GM18867 (cell line): ENCODE data around the gene CD46.
"Not testable (repeated sequence)": the region's sequence is repeated elsewhere in the genome, so short reads cannot be mapped to it uniquely, and the experiment has no call there.

ENCODE experiments used
- ATAC-seq: cut with Tn5 transposase; IDR thresholded peaks from one replicate; pipeline ENCODE4 v1.9.1; 2021; ENCODE audit warnings: mild to moderate bottlenecking, moderate library complexity; ENCODE audit not compliant: unreplicated experiment

CD46 gene

DNA sequence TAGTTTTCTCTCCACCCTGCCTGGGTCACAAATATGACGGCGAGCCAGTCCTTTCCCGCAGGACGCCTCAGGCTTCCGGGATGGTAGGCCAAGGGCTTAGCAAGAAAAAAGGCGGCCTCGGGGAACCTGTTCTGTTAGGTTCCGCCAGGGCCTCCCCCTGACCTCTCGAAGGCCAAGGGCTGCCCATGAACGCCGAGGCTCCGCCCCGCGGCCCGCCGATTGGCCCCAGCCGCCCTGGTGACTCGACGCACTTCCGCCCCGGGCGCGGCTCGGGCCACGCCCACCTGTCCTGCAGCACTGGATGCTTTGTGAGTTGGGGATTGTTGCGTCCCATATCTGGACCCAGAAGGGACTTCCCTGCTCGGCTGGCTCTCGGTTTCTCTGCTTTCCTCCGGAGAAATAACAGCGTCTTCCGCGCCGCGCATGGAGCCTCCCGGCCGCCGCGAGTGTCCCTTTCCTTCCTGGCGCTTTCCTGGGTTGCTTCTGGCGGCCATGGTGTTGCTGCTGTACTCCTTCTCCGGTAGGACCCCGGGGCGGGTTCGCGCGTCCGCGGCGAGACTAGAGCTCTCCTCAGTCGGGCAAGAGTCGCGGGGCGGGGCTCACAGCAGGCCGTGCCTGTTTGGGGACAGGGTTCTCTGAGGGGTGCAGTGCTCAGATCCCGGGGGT is at the start of gene CD46:
CD46 (plus strand) TSS at position 265 of the 666 bp plus-strand sequence; CDS start at position 424, 159 bp downstream.
- ATAC-seq: peak; percentile 99

DNA sequence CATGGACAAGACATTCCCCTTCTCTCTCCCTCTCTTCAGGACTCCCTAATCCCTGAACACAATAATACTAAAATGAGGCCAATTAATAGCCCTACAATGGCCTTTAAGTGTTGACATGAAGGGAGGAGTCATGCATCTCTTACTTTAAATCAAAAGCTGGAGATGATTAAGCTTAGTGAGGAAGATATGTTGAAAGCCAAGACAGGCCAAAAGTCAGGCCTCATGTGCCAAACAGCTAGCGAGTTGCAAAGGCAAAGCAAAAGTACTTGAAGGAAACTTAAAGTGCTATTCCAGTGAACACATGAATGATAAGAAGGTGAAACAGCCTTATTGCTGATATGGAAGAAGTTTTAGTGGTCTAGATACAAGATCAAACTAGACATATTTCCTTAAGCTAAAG is 49.5 kb upstream of the CD46 start:
- ATAC-seq: no peak

DNA sequence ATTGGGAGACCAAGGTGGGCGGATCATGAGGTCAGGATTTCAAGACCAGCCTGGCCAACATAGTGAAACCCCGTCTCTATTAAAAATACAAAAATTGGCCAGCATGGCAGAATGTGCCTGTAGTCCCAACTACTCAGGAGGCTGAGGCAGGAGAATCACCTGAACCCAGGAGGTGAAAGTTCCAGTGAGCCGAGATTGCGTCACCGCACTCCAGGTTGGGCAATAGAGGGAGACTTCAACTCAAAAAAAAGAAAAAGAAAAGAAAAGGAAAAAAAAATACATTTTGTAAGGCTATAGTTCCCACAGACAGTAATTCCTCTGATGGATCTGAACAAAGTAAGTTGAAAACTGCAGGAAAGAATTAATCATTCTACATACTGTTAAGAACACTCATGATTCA is 48.1 kb upstream of the CD46 start:
- no peak for ATAC-seq

DNA sequence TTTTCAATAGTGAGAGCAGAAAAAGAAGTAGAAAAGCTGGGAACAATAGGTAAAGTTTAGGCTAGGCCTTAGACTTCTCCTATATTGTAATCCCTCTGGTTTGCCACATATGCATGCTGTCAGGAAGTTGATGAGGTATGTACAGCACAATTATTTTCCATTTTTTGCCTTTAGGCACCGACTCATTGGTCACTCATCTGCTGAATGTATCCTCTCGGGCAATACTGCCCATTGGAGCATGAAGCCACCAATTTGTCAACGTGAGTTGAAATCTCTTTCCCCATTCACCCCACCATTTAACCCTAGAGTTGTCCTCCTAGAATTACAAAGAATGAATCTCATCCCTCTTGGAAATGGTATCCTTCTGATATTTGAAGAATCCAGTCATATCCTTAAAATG is 43.9 kb upstream of the CD46 start:
- ATAC-seq: not testable (repeated sequence)

DNA sequence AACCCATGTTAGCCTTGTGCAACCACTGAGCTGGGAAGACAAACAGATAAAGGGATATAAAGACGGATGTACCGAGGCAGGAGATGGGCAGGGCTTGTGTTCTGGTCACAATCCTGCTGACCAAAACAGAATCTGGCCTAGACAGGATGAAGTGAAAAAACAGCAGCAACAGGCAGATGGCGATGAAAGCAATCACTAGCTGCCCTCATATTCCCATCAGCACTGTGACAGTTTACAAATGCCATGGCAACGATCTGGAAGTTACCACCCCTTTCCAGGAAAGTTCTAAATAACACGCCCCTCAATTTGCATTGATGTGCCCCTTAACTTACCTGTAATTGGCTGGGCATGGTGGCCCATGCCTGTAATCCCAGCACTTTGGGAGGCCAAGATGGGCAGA is 40.6 kb upstream of the CD46 start:
- ATAC-seq: no peak

DNA sequence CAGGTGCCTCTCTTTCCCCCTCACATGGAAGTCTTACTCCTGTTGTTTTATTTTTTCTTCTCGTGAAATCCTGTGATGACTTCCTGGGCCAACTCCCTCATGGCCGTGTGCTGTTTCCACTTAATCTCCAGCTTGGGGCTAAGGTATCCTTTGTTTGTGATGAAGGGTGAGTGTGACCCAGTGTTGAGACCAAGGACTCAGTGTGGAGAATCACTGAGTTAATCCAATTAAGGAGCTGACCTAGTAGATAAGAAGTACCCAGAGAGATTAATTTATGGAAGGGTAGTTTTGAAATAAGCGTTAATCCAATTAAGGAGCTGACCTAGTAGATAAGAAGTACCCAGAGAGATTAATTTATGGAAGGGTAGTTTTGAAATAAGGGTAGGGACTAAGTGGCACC is 39.2 kb upstream of the CD46 start:
- not testable (repeated sequence) for ATAC-seq

DNA sequence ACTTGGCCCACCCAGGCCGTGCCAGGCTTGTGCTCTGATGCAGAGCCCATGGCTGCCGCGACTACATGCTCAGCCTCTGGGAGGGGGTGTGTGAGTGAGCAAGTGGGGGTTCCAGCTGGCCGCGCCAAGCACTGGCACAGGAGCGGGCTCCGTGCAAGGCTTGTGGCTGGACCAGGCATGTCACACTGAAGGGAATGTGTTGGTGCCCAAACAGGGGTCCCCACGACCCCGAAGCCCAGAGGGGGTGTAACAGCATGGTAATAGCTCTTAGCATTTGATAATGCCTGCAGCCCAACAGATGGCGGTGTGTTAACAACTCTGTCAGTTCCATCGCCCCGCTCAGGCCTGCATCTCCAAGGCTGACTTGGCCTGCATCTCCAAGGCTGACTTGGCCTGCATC is 38.3 kb upstream of the CD46 start:
- ATAC-seq: no peak

DNA sequence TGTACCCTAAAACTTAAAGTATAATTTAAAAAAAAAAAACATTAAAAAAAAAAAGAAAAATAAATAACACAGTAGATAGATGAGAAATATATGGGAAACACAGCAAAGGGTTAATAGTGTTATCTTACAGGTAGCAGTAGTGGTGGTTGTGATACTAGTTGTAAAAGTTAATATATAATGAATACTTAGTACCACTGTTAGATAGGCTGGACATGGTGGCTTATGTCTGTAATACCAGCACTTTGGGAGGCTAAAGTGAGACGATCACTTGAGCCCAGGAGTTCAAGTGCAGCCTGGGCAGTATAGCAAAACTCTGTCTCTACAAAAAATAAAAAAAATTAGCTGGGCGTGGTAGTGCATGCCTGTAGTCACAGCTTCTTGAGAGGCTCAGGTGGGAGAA is 32.6 kb upstream of the CD46 start:
- ATAC-seq: no peak

DNA sequence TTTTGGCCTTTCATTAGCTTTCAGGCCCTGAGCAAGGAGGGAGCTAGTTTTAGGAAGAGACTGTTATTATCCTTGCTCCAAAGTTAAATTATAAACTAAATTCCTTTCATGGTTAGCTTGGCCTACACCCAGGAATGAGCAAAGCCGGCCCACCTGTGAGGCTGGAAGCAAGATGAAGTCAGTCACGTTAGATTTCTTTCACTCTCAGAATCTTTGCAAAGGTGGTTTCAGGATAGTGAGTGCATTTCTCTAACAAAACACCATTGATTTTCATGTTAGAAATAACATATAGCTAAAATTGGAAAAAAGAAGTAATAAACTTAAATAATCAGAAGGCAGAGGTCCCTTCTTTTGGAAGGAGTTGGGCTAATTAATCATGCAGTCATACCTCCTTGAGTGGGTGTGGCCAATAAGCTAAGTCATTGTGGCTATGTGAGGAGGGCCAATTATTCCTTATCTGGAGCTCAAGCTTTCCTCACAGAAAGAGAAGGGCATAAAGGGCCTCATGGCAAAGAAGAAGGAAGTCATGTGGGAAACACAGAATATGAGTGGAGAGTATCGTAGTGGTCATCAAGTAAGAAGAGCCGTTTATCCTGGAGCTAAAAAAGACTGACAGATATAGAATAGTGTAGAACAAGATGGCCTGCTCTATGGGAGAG is 23.5 kb upstream of the CD46 start:
- not testable (repeated sequence) for ATAC-seq

DNA sequence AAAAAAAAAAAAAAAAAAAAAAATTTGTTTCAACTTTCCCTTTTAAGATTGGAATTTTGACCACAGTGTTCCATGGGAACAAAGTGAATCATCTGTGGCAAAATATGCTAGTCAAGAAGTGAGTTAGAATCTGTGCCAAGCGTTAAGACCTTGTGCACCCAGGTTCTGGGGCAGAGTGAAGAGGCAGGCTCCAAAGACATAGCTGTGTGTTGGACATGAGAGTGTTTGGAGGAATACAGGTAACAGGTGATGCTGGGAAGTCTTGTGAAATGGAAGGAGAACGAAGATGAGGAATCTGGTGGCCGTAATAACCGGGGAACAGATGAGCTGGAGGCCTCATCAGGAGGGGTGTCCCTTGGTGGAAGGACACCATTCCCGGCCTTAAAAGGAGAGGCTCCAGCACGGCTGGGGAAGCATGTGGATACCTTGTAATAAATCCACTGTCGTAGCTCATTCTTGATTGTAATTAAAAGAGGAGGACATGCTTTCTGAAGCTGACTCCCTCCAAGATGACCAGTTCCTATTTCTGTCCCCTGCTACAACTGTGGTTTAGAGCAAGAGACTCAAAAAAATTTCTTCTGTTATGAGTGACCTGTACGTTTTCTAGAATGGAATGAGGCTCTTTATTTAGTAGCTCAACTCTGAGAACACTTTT is 14.2 kb upstream of the CD46 start:
- not testable (repeated sequence) for ATAC-seq

DNA sequence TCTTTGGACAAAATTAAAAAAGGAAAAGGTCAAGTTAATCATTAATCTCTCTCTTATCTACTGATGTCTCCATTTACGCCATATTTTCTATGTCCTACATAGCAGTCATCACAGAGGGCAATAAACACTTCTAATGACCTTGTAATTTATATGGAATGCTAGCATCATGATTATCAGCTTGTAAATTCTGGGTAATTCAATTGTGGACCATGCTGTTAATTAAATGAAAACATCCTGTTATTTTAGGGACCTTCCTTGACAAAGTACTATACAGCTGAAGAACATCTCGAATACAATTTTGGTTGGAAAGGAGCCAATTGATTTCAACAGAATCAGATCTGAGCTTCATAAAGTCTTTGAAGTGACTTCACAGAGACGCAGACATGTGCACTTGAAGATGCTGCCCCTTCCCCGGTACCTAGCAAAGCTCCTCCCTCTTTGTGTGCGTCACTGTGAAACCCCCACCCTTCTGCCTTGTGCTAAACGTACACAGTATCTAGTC is 13.6 kb upstream of the CD46 start:
- ATAC-seq: not testable (repeated sequence)

DNA sequence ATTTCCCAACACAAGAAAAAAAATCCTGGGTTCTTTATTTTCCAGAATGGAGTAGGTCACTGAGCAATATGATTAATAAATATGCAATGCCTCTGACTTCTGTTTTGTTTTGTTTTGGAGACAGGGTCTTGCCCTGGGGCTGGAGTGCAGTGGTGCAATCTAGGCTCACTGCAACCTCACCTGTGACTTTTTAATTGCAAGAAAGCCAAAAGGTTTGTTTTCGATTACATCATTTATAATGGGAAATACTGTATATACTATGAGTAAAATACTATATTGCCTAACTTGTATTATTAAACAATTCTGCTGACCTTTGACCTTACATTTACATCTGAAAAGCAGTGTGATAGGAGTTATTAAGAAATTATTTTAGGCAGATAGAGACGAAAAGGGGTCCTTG is 11.6 kb upstream of the CD46 start:
- no peak for ATAC-seq

DNA sequence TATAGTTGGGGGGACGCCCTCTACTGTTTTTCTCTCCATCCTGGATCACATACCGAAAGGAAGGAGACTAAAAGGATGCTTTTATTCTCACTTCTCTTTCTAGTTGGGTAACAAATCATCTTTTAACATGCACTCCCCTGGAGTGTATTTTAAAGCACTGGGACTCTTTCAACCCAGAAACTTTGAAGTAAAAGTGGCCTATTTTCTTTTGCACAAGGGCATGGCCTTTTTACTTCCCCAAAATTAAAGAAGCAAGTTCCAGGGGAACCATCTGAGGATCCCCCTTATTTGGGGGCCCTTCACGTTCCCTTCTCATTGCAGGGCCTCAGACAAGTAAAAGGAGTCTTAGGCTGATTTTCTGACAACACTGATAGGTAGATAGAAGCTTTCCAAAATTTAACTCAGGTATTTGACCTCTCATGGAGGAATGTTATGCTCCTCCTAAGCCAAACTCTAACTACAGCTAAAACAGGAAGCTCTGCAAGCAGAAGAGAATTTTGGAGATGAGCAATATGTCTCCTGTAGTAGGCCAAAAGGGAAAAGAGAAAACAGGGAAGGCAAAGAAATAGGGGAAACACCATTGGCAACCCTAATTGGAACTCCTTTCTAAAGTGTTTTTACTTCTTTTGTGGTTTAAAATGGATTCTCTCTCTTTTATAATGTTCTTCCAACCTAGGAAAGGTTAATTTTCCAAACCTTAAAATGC is 8.9 kb upstream of the CD46 start:
- ATAC-seq: no peak

DNA sequence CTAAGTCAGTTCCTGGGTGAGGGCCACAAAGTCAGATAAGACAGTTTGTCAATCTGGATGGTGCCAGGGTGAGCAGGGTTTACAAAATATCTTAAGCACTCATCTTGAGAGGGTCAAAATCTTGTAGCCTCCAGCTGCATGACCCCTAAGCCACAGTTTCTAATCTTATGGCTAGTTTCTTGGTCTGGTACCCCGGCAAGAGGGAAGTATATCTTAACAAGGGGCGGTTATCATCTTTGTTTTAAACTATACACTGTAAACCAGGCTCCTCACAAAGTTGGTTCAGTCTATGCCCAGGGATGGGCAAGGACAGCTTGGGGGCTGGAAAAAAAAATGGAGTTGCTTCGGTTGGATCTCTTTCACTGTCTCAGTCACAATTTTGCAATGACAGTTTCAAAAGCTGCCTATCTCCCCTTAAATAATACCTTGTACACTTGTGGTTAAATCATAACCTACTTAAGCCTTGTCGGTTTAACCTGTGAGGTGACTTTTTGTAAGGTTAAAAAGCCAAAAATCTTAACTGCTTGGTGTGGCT is 7.8 kb upstream of the CD46 start:
- ATAC-seq: no peak

DNA sequence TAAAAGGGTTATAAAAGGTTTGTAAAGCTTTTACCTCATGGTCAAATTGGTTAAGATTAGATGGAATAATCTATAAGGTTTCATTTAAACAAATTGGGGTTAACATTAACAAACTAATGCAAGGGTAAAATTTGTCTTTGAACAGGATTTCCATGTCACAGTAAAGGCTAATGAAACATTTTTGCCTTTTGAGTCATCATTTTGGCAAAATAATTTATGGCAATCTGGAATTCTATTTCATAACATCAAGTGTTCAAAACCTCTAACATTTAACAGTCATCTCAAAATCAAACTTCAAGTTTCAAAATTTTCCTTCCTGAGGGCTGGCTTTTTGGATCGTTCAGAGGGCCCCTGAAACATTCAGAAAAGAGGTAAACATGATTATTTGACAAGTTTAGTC is 6.6 kb upstream of the CD46 start:
- no peak for ATAC-seq

DNA sequence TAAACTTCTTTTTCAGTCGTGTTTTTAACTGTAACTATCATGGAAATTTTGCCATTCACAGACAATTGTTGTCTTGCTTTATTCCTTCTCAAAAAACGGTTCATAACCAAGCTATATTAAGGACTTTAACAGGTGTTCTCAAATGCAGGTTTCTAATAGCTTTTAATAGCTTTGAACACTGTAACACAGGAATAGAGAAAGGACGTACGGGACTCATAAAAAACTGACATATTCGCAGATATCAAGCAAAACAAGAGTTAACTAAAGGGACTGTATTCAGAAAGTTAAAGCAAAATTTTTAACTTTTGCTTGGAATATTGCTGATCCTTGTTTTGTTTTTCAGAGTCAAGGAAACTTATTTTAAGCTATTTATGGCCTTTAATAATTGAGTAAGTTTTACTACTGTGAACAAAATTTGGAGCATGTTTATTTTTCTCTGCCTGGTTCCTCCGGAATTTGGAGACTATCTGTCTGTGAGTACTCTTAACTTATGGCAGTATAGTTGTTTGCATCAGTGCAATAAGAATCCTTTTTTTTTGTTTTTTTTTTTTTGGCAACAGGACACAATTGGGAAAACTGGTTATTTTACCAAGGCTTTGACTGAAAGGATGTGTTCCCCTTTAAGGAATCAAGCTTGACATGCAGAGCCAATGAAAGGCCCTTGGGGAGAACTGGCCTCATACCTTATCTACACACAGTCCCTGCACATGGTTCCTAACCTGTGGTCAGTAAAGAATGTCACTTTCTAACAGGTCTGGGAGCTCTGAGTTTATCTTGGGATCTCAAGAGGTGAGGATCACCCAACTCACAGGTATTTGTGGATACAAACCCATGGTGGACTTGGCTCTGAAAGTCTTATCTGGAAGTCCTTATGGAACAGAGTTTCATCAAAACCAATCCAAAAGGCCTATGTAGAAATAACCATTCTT is 5.8 kb upstream of the CD46 start:
- no peak for ATAC-seq

DNA sequence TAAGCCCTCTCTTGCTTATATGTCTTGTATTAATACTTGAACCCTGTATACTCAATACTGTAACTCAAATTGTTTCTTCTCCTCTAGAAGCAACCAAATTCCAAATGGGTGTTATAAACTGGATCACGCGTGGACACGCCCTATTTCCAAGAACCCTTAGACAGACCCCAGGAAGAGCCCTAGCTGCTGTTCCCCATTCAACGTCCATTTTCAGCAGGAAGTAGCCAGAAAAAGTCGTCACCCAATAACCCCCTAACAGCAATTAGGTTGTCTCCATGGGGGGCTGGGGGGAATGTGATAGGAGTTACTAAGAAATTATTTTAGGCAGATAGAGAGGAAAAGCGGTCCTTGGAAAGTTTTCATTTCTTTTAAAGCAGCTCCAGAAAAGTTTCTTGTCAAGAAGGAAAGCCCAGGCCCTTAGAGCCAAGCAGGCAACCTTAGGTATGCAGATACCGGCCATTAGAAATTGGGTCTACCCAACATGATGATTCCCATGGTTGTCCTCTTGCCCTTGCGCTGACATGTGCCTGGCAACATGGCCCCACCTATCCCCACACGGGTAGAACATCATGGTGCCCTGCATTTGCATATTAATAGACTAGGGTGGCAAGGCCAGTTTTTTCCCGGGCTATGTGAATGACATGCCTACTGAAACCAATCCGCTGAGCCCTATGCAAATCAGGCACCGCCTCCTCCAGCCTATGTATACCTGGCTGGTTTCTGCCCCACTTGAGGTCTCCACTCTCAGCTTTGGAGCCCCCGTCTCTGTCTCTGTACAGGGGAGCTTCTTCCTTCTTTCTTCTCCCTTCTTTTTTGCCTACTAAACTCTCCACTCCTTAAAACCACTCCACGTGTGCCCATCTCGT is 4.0 kb upstream of the CD46 start:
- no peak for ATAC-seq

DNA sequence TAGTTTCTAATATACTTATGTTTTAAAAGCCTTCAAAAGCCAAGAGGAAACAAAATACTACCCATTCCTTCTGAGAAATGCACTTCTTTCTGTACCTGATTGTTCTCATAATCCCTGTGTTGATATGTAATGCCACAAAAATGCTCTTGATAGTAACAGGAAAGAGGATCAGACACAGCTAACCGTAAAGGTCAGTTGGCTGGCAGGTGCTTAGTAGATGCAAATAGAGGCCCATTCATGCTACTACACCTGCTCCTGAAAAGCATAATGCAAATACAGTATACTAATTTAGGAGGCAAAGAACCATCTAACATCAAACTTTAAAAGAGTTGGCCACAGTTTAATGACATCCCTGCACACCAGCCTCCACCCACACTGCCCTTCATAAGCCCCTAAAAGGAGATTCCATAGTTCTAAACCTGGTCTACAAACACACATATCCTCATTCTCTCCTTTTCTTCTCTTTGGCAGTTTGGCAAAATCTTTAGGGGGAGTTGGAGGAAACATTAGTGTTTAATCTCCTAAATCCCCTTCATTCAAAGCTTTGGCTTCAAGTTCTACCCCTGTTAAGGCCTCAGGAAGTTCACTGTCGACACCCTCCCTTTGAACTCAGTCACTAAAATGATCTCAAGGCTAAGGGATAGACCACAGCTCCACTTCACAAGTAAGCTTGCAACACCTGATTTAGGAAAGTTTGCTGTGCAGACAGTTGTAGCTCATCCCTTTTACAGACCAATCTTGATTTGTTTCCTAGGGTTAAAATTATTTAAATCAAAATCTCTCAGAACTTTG is 2.9 kb upstream of the CD46 start:
- ATAC-seq: no peak
